ENCODE results near the gene MFN1.

GRCh38 chr3:179421500-179421899 lies 74.0 kb downstream of the MFN1 start:
- TF ChIP-seq CTCF (IDR thresholded peaks at IDR 0.05): peak in 4 of 6 experiments; percentile 37 to 45 (median 38)
- no peak for TF ChIP-seq POLR2A (IDR thresholded peaks at IDR 0.05)
